Kidney epithelial cell (primary cell): ENCODE results near the gene ARL4C. TPM values are rescaled to one million over a fixed set of nuclear protein-coding genes. Genes with fewer than 3 reads are reported as not detected.

ENCODE experiments used
- DNase-seq: peaks from one replicate; pipeline ENCODE4 v3.0.0-alpha.2; 2010; ENCODE audit warnings: low read depth
- H3K27me3 ChIP-seq: 2 replicates; pipeline ENCODE4 v1.6.0; 2011; ENCODE audit warnings: low read length; ENCODE audit not compliant: control insufficient read depth, insufficient read depth
- H3K36me3 ChIP-seq: 2 replicates; pipeline ENCODE4 v1.5.1; 2011; ENCODE audit warnings: low read length; ENCODE audit not compliant: control insufficient read depth, insufficient read depth
- H3K4me3 ChIP-seq: 2 replicates; pipeline ENCODE4 v1.5.1; 2011; ENCODE audit warnings: low read depth, mild to moderate bottlenecking, control low read depth, low read length
- total RNA-seq: library from RNA; depleted of rRNA; stranded (reverse); fragments of >200 nt; gene quantifications from 2 replicates; pipeline ENCODE4 v1.2.3, GENCODE V29; 2015
- TF ChIP-seq, protein P1 (sequence below): IDR thresholded peaks from 2 replicates; pipeline ENCODE4 v1.5.1; 2011; ENCODE audit warnings: mild to moderate bottlenecking, moderate library complexity, low read length, control low read depth, inconsistent platforms; ENCODE audit not compliant: insufficient read depth, poor library complexity, severe bottlenecking

The ARL4C gene
- total RNA-seq, 1 donor from 2014 or later: 115 TPM

GRCh38 chr2:234476766-234477165, 20.1 kb downstream of the ARL4C start:
- Histone ChIP-seq H3K4me3 (no peak overlapping the region), H3K27me3 (no peaks in the 10 kb centered on the region), H3K36me3 (no peaks in the 10 kb centered on the region)
- no peak for DNase-seq
- TF ChIP-seq, protein P1, sequence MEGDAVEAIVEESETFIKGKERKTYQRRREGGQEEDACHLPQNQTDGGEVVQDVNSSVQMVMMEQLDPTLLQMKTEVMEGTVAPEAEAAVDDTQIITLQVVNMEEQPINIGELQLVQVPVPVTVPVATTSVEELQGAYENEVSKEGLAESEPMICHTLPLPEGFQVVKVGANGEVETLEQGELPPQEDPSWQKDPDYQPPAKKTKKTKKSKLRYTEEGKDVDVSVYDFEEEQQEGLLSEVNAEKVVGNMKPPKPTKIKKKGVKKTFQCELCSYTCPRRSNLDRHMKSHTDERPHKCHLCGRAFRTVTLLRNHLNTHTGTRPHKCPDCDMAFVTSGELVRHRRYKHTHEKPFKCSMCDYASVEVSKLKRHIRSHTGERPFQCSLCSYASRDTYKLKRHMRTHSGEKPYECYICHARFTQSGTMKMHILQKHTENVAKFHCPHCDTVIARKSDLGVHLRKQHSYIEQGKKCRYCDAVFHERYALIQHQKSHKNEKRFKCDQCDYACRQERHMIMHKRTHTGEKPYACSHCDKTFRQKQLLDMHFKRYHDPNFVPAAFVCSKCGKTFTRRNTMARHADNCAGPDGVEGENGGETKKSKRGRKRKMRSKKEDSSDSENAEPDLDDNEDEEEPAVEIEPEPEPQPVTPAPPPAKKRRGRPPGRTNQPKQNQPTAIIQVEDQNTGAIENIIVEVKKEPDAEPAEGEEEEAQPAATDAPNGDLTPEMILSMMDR: no peak

DNA sequence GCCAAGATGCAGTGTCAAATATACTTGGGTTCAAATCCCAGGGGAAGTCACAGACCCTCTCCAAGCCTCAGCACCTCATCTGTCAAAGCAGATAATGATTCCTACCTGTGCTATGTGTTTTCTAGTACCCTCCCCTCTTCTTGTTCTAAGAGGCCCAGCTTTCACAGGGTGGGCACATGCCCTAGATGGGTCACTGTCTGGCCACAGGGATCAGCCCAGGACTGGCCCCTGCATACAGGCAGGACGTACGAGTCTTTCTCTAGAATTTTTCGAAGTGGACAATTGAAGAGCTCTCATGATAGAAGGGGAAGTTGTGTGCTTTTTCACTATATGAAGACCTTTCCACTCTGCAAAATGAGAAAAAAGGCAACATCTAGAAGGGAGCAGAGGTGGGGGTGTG, 22.2 kb downstream of the ARL4C start:
- H3K36me3 ChIP-seq: no peaks in the 10 kb centered on the region
- no peak overlapping the region for H3K4me3 ChIP-seq
- DNase-seq: no peak
- H3K27me3 ChIP-seq: no peaks in the 10 kb centered on the region
- TF ChIP-seq, protein P1: no peak

GRCh38 chr2:234472155-234472554, 24.7 kb downstream of the ARL4C start:
- TF ChIP-seq, protein P1: no peak
- no peaks in the 10 kb centered on the region for H3K27me3 ChIP-seq
- H3K4me3 ChIP-seq: no peak overlapping the region
- DNase-seq: no peak
- no peaks in the 10 kb centered on the region for H3K36me3 ChIP-seq

- no peaks in the 10 kb centered on the region for H3K27me3 ChIP-seq
- H3K36me3 ChIP-seq: no peaks in the 10 kb centered on the region
- TF ChIP-seq, protein P1: no peak
- DNase-seq: no peak
- H3K4me3 ChIP-seq: no peak overlapping the region
These were observed 26.9 kb downstream of the ARL4C start for GRCh38 chr2:234469972-234470371.

- no peak for DNase-seq
- no peaks in the 10 kb centered on the region for H3K27me3 ChIP-seq
- no peaks in the 10 kb centered on the region for H3K36me3 ChIP-seq
- no peak overlapping the region for H3K4me3 ChIP-seq
- TF ChIP-seq, protein P1: no peak
These were observed 27.5 kb downstream of the ARL4C start for GRCh38 chr2:234469251-234469845.

GRCh38 chr2:234468503-234468902, 28.4 kb downstream of the ARL4C start:
- DNase-seq: no peak
- H3K27me3 ChIP-seq: no peaks in the 10 kb centered on the region
- H3K36me3 ChIP-seq: no peaks in the 10 kb centered on the region
- no peak overlapping the region for H3K4me3 ChIP-seq
- TF ChIP-seq, protein P1: no peak
